Common myeloid progenitor, CD34-positive (primary cell): ENCODE measurements around the gene LDHB.

ENCODE experiments used
- CTCF ChIA-PET: fragments of 350-600 bp; sonication (Branson Sonifier 250); formaldehyde crosslinking; loops from one replicate; lab custom pipeline; 2021; ENCODE audit warnings: antibody characterized with exemption; lab: Charles Lee
- POLR2A ChIA-PET: fragments of 350-600 bp; sonication (Branson Sonifier 250); formaldehyde crosslinking; loops from one replicate; lab custom pipeline; 2021; ENCODE audit warnings: antibody characterized with exemption; lab: Charles Lee
- DNase-seq, 3 donors: peaks; one replicate each; pipeline versions ENCODE4 v3.0.0 to v3.0.0-alpha.2; 2013
- H3K27ac ChIP-seq, 2 experiments: 1 replicate in 1 of 2; 2 replicates in 1 of 2; pipeline ENCODE4 v1.7.0; 2013; ENCODE audit warnings: inconsistent platforms in 2 of 2, low read length in 2 of 2, mild to moderate bottlenecking in 2 of 2, low read depth in 1 of 2, moderate library complexity in 1 of 2; ENCODE audit not compliant: severe bottlenecking in 2 of 2, insufficient read depth in 1 of 2, poor library complexity in 1 of 2
- H3K27me3 ChIP-seq, 5 experiments: replicated peaks in 2 of 5; 1 replicate in 3 of 5; 2 replicates in 2 of 5; pipeline versions ENCODE4 v1.6.1 to v1.7.0; 2013; ENCODE audit warnings: low read length in 4 of 5, mild to moderate bottlenecking in 2 of 5, moderate library complexity in 2 of 5, inconsistent platforms in 1 of 5; ENCODE audit not compliant: insufficient read depth in 5 of 5, control insufficient read depth in 4 of 5
- H3K36me3 ChIP-seq, 4 experiments: 1 replicate in 2 of 4; 2 replicates in 2 of 4; pipeline versions ENCODE4 v1.6.1 to v1.7.0; 2013; ENCODE audit warnings: low read length in 3 of 4, control low read depth in 1 of 4, mild to moderate bottlenecking in 1 of 4; ENCODE audit not compliant: control insufficient read depth in 4 of 4, insufficient read depth in 4 of 4
- H3K4me1 ChIP-seq, 4 experiments: 1 replicate in 3 of 4; 2 replicates in 1 of 4; pipeline versions ENCODE4 v1.6.1 to v1.7.1; 2013; ENCODE audit warnings: low read length in 3 of 4, mild to moderate bottlenecking in 3 of 4, control low read depth in 1 of 4, inconsistent platforms in 1 of 4, moderate library complexity in 1 of 4; ENCODE audit not compliant: control insufficient read depth in 4 of 4, insufficient read depth in 4 of 4; ENCODE audit errors: control extremely low read depth in 1 of 4
- H3K4me3 ChIP-seq, 7 experiments: 1 replicate in 4 of 7; 2 replicates in 3 of 7; pipeline versions ENCODE4 v1.5.1 to v1.7.0; 2013; ENCODE audit warnings: mild to moderate bottlenecking in 7 of 7, low read length in 6 of 7, moderate library complexity in 6 of 7, inconsistent platforms in 2 of 7, low read depth in 2 of 7, control low read depth in 1 of 7; ENCODE audit not compliant: insufficient read depth in 4 of 7, control insufficient read depth in 1 of 7; ENCODE audit errors: extremely low read depth in 1 of 7
- H3K9me3 ChIP-seq, 5 experiments: 1 replicate in 4 of 5; 2 replicates in 1 of 5; pipeline versions ENCODE4 v1.6.1 to v1.7.1; 2013; ENCODE audit warnings: low read length in 4 of 5, mild to moderate bottlenecking in 2 of 5, inconsistent platforms in 1 of 5, low read depth in 1 of 5, moderate library complexity in 1 of 5; ENCODE audit not compliant: control insufficient read depth in 4 of 5, insufficient read depth in 2 of 5; ENCODE audit errors: control extremely low read depth in 1 of 5
- WGBS: methylation state at CpG from one replicate; pipeline ENCODE4 v1.1.5; 2013; ENCODE audit not compliant: insufficient coverage; 5-methylcytosine and 5-hydroxymethylcytosine counted together

The LDHB gene

GRCh38 chr12:21643758-21644157 lies 13.9 kb downstream of the LDHB start:
- Histone ChIP-seq H3K4me1 (peaks cover 0 to 6% (median 0%) of the 10 kb centered on the region in 4 experiments), H3K36me3 (peaks cover 34 to 82% (median 65%) of the 10 kb centered on the region in 4 experiments), H3K27ac (no peak overlapping the region), H3K4me3 (no peak overlapping the region), H3K27me3 (no peaks in the 10 kb centered on the region), H3K9me3 (no peaks in the 10 kb centered on the region)
- ChIA-PET POLR2A (no interaction called here), CTCF (interaction anchor here (0.9 to 1.0 kb wide), 3 partner anchors 37 to 165 kb away, joined by 3 read pairs; no protein-coding TSS in a partner anchor)
- no peak for DNase-seq
- WGBS = 82% methylated on average over 3 of the region's 3 CpGs

DNA sequence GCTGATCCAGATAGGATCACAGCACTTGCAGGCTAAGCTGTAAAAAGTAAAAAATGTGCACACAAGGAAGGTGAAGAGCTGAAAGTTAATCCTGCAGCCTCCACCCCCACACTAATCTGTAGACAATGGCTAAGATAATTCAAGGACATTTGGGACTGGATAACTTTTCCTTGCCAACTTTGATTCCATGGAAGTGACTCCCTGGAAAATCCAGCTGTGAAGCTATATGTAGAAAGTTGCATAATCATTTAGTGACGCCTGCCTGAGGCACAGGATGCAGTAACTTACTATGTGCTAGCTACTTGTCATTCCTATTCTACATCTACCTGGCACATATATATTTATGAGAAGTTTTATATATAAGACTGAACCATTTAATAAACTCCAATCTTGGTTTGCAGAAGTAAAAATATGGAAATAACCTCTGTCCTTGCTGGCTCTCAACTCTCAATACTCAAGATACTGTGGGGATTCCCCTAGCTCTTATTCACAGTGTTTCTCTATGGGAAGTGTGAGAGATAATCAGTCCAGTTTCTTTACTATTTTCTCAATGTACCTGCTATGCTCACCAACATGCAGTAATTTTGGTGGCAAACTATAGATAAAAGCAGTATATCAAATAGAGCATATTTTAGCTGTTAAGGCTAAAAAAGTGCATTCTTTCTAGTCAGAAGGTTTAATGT lies 14.8 kb downstream of the LDHB start:
- CTCF ChIA-PET = interaction anchor here (1.0 to 1.4 kb wide), 5 partner anchors 12 to 164 kb away, joined by 3 read pairs; no protein-coding TSS in a partner anchor
- H3K27ac ChIP-seq = no peak overlapping the region
- no peak for DNase-seq
- whole genome bisulfite sequencing = no CpG with 5 or more reads among the region's 1 CpG
- H3K36me3 ChIP-seq = peaks cover 28 to 82% (median 65%) of the 10 kb centered on the region in 4 experiments
- H3K9me3 ChIP-seq = no peaks in the 10 kb centered on the region
- POLR2A ChIA-PET = no interaction called here
- no peaks in the 10 kb centered on the region for H3K27me3 ChIP-seq
- no peak overlapping the region for H3K4me3 ChIP-seq
- peaks cover 0 to 6% (median 0%) of the 10 kb centered on the region in 4 experiments for H3K4me1 ChIP-seq

GRCh38 chr12:21638054-21638891 lies 19.4 kb downstream of the LDHB start:
- H3K4me1 ChIP-seq = peaks cover 0 to 6% (median 0%) of the 10 kb centered on the region in 4 experiments
- no peak for DNase-seq
- WGBS = no CpG with 5 or more reads among the region's 1 CpG
- peak overlapping the region in 1 of 2 experiments; percentile 20 for H3K27ac ChIP-seq
- H3K27me3 ChIP-seq = no peaks in the 10 kb centered on the region
- peaks cover 22 to 81% (median 62%) of the 10 kb centered on the region in 4 experiments for H3K36me3 ChIP-seq
- POLR2A ChIA-PET = no interaction called here
- CTCF ChIA-PET = interaction anchor here (0.9 kb wide), 1 partner anchor 22 kb away, joined by 3 read pairs; no protein-coding TSS in a partner anchor
- no peaks in the 10 kb centered on the region for H3K9me3 ChIP-seq
- no peak overlapping the region for H3K4me3 ChIP-seq

- Histone ChIP-seq H3K4me1 (no peaks in the 10 kb centered on the region), H3K9me3 (peaks cover 0 to 4% (median 0%) of the 10 kb centered on the region in 5 experiments), H3K27ac (no peak overlapping the region), H3K27me3 (no peaks in the 10 kb centered on the region), H3K36me3 (peaks cover 14 to 52% (median 35%) of the 10 kb centered on the region in 4 experiments), H3K4me3 (no peak overlapping the region)
- CTCF ChIA-PET = interaction anchor here (0.8 kb wide), 1 partner anchor 15 kb away, joined by 4 read pairs; no protein-coding TSS in a partner anchor
- no peak for DNase-seq
- no CpG with 5 or more reads among the region's 3 CpGs for WGBS
- POLR2A ChIA-PET = no interaction called here
Measured at GRCh38 chr12:21634245-21634644, 23.4 kb downstream of the LDHB start.

DNA sequence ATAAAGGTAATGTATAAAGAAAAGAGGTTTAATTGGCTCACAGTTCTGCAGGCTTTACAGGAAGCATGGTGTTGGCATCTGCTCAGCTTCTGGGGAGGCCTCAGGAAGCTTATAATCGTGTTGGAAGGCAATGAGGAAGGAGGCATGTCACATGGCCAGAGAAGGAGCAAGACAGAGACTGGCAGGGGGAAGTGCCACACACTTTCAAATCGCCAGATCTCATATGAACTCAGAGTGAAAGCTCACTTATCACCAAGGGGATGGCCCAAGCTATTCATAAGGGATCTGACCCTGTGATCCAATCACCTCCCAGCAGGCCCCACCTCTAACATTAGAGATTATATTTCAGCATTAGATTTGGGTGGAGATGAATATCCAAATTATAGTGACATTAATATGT lies 26.3 kb downstream of the LDHB start:
- Histone ChIP-seq H3K27me3 (no peaks in the 10 kb centered on the region), H3K36me3 (peaks cover 10 to 27% (median 16%) of the 10 kb centered on the region in 4 experiments), H3K27ac (no peak overlapping the region), H3K4me1 (no peaks in the 10 kb centered on the region), H3K4me3 (no peak overlapping the region), H3K9me3 (peaks cover 0 to 4% (median 0%) of the 10 kb centered on the region in 5 experiments)
- DNase-seq = no peak
- ChIA-PET POLR2A (no interaction called here), CTCF (interaction anchor here (1.3 kb wide), 1 partner anchor 11 kb away, joined by 3 read pairs; no protein-coding TSS in a partner anchor)
- WGBS = 50% methylated on average over 2 of the region's 2 CpGs

DNA sequence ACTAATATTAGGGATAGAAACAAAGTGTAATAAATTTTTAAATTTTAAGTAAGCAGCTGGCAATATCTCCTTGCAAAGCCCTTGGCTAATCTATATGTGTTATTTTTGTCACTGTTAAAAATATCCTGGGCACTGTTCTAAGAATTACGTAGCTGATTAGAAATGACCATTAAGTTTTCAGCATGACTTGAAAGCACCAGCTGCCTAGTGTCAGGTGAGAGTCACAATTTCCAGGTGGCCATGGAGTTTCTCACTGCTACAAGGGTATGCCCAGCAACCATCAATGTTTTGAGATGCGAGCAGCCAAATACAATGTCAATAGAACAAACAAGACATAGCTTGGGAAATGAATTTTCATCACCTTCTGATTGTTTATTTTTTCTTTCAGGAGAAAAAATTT lies 29.7 kb downstream of the LDHB start:
- ChIA-PET CTCF (interaction anchor here (0.9 to 1.4 kb wide), 2 partner anchors 20 to 52 kb away, joined by 3 to 6 read pairs; no protein-coding TSS in a partner anchor), POLR2A (no interaction called here)
- H3K9me3 ChIP-seq = peaks cover 0 to 4% (median 0%) of the 10 kb centered on the region in 5 experiments
- WGBS = 100% methylated on average over 1 of the region's 2 CpGs
- H3K27me3 ChIP-seq = no peaks in the 10 kb centered on the region
- no peak for DNase-seq
- no peak overlapping the region for H3K27ac ChIP-seq
- no peaks in the 10 kb centered on the region for H3K4me1 ChIP-seq
- H3K36me3 ChIP-seq = peaks cover 0 to 2% (median 0%) of the 10 kb centered on the region in 4 experiments
- H3K4me3 ChIP-seq = no peak overlapping the region
